IMR-90 (cell line): ENCODE results near the gene RPL18. TPM values are rescaled to one million over a fixed set of nuclear protein-coding genes. Genes with fewer than 3 reads are reported as not detected.

Experiments
- ATAC-seq: fragments of 200-7000 bp; cut with Tn5 transposase; 2 replicates; pipeline ENCODE4 v1.9.1; 2020; ENCODE audit warnings: low read depth, mild to moderate bottlenecking, moderate library complexity
- BruUV-seq: library from RNA; stranded (reverse); fragments of 400-500 nt; replicated peaks from 2 replicates; lab custom pipeline; 2021; lab: Mats Ljungman, UMichigan
- CTCF ChIA-PET: fragments of 300-600 bp; formaldehyde crosslinking; extraction: SDS; loops from one replicate; lab custom pipeline; 2021; ENCODE audit warnings: antibody characterized with exemption; lab: Yijun Ruan, JAX
- POLR2A ChIA-PET: fragments of 300-600 bp; sonication (Branson Sonifier 250); formaldehyde crosslinking; loops from one replicate; lab custom pipeline; 2022; ENCODE audit warnings: antibody characterized with exemption; ENCODE audit not compliant: unreplicated experiment; lab: Charles Lee
- DNase-seq: peaks from one replicate; pipeline ENCODE4 v3.0.0; 2013
- H2AFZ ChIP-seq: replicated peaks from 2 replicates; pipeline ENCODE3; 2013; ENCODE audit warnings: low read length, mild to moderate bottlenecking; ENCODE audit not compliant: poor library complexity
- H2AK5ac ChIP-seq: 2 replicates; pipeline ENCODE4 v1.6.1; 2013; ENCODE audit warnings: low read depth, low read length, inconsistent platforms
- H2AK9ac ChIP-seq: replicated peaks from 2 replicates; pipeline ENCODE3; 2013; ENCODE audit warnings: mild to moderate bottlenecking, low read depth, low read length, moderate library complexity; ENCODE audit not compliant: poor library complexity
- H2BK120ac ChIP-seq: 2 replicates; pipeline ENCODE4 v1.6.1; 2013; ENCODE audit warnings: low read depth, low read length, inconsistent platforms
- H2BK15ac ChIP-seq: 3 replicates; pipeline ENCODE4 v1.6.1; 2013; ENCODE audit warnings: low read depth, low read length, inconsistent platforms
- H2BK20ac ChIP-seq: 2 replicates; pipeline ENCODE4 v1.6.1; 2013; ENCODE audit warnings: low read depth, mild to moderate bottlenecking, inconsistent platforms, low read length, moderate library complexity
- H2BK5ac ChIP-seq: 2 replicates; pipeline ENCODE4 v1.6.1; 2013; ENCODE audit warnings: mild to moderate bottlenecking, low read depth, low read length, inconsistent platforms; ENCODE audit not compliant: poor library complexity, severe bottlenecking
- H3K14ac ChIP-seq: replicated peaks from 2 replicates; pipeline ENCODE4 v1.6.1; 2013; ENCODE audit warnings: low read depth, low read length, inconsistent platforms
- H3K18ac ChIP-seq: 2 replicates; pipeline ENCODE4 v1.6.1; 2013; ENCODE audit warnings: low read depth, low read length, control low read depth
- H3K23ac ChIP-seq: 2 replicates; pipeline ENCODE4 v1.6.1; 2013; ENCODE audit warnings: low read depth, low read length, inconsistent platforms
- H3K27ac ChIP-seq: 2 replicates; pipeline ENCODE4 v1.5.1; 2013; ENCODE audit warnings: mild to moderate bottlenecking, control low read depth, low read length; ENCODE audit not compliant: insufficient read depth
- H3K27me3 ChIP-seq: 2 replicates; pipeline ENCODE4 v1.6.1; 2013; ENCODE audit warnings: low read length; ENCODE audit not compliant: control insufficient read depth, insufficient read depth
- H3K36me3 ChIP-seq: 2 replicates; pipeline ENCODE4 v1.6.1; 2013; ENCODE audit warnings: low read length, mixed read lengths; ENCODE audit not compliant: control insufficient read depth, insufficient read depth
- H3K4ac ChIP-seq: 2 replicates; pipeline ENCODE4 v1.6.1; 2013; ENCODE audit warnings: low read depth, low read length, inconsistent platforms
- H3K4me1 ChIP-seq: 2 replicates; pipeline ENCODE4 v1.6.1; 2013; ENCODE audit warnings: low read length, mixed read lengths; ENCODE audit not compliant: control insufficient read depth, insufficient read depth
- H3K4me2 ChIP-seq: 2 replicates; pipeline ENCODE4 v1.6.1; 2013; ENCODE audit warnings: low read depth, mild to moderate bottlenecking, control low read depth, low read length, moderate library complexity
- H3K4me3 ChIP-seq: 2 replicates; pipeline ENCODE4 v1.5.1; 2013; ENCODE audit warnings: low read depth, mild to moderate bottlenecking, control low read depth, low read length, moderate library complexity; ENCODE audit not compliant: insufficient read depth
- H3K56ac ChIP-seq: 2 replicates; pipeline ENCODE4 v1.6.1; 2013; ENCODE audit warnings: low read length, inconsistent platforms; ENCODE audit not compliant: insufficient read depth; ENCODE audit errors: extremely low read depth
- H3K79me1 ChIP-seq, 2 experiments: 2 replicates each; pipeline ENCODE4 v1.6.1; 2013; ENCODE audit warnings: low read length in 2 of 2, inconsistent platforms in 1 of 2, low read depth in 1 of 2
- H3K9ac ChIP-seq: 2 replicates; pipeline ENCODE4 v1.6.1; 2013; ENCODE audit warnings: low read depth, low read length, control low read depth
- H3K9me1 ChIP-seq: 2 replicates; pipeline ENCODE4 v1.6.1; 2013; ENCODE audit warnings: low read length, inconsistent platforms; ENCODE audit not compliant: insufficient read depth
- H3K9me3 ChIP-seq: 2 replicates; pipeline ENCODE4 v1.6.1; 2013; ENCODE audit warnings: low read length; ENCODE audit not compliant: control insufficient read depth, insufficient read depth
- H4K20me1 ChIP-seq: 2 replicates; pipeline ENCODE4 v1.6.1; 2013; ENCODE audit warnings: low read length, inconsistent platforms; ENCODE audit not compliant: insufficient read depth
- H4K5ac ChIP-seq: 2 replicates; pipeline ENCODE4 v1.6.1; 2013; ENCODE audit warnings: mild to moderate bottlenecking, low read depth, low read length, control low read depth
- H4K8ac ChIP-seq, 2 experiments: 2 replicates each; pipeline ENCODE4 v1.6.1; 2013; ENCODE audit warnings: low read depth in 2 of 2, low read length in 2 of 2, control low read depth in 1 of 2, inconsistent platforms in 1 of 2
- H4K91ac ChIP-seq: 2 replicates; pipeline ENCODE4 v1.6.1; 2013; ENCODE audit warnings: low read depth, low read length, inconsistent platforms; ENCODE audit not compliant: insufficient read depth
- CEBPB ChIP-seq: IDR thresholded peaks from 2 replicates; pipeline ENCODE4 v1.6.1; 2012; ENCODE audit warnings: low read depth, low read length, improper control_type of control experiment
- NFE2L2 ChIP-seq: fragments of 150-350 bp; IDR thresholded peaks from 2 replicates; pipeline ENCODE4 v1.6.1; 2016; ENCODE audit warnings: low read depth, mild to moderate bottlenecking, low read length
- WGBS, 2 experiments: methylation state at CpG; one replicate each; pipeline versions ENCODE4 v1.1.5 to v1.1.7; 2013; ENCODE audit warnings: missing lambda C conversion rate in 2 of 2; ENCODE audit not compliant: insufficient read length in 1 of 2; ENCODE audit errors: extremely low coverage in 2 of 2; 5-methylcytosine and 5-hydroxymethylcytosine counted together
- dilution Hi-C: fragments of 300-500 bp; cut with HindIII; formaldehyde crosslinking; loops from one replicate; pipeline ENCODE4 v1.14.3; 2018; ENCODE audit warnings: low sequenced_read_pairs; ENCODE audit not compliant: unreplicated experiment
- in situ Hi-C: fragments of 300-500 bp; cut with MboI; formaldehyde crosslinking; loops from 3 replicates; pipeline ENCODE4 v1.14.3; 2019; ENCODE audit warnings: low sequenced_read_pairs, inconsistent platforms, mixed read lengths
- intact Hi-C: fragments of 100-400 bp; cut with micrococcal nuclease; formaldehyde crosslinking; loops from 2 replicates; pipeline ENCODE4 v1.10.0; 2022
- polyA plus RNA-seq, 3 experiments: library from polyadenylated mRNA; depleted of rRNA; stranded (reverse); fragments of >200 nt; gene quantifications; 2 replicates each; pipeline ENCODE4 v1.2.3, GENCODE V29; 2012; ENCODE audit warnings: low replicate concordance in 1 of 3
- total RNA-seq: library from RNA; depleted of rRNA; stranded (reverse); fragments of >200 nt; gene quantifications from 2 replicates; pipeline ENCODE4 v1.2.3, GENCODE V29; 2012

RPL18 gene
- total and polyA plus RNA-seq, 2 of the 4 experiments (the other 2 are of a cell fraction): 1,909 to 2,254 TPM

GRCh38 chr19:48664476-48664875, 45.5 kb upstream of the RPL18 start:
- WGBS, 2 experiments: 50% methylated on average over 2 of the region's 14 CpGs; no CpG with 5 or more reads in 1 of the 2 experiments
- H3K79me1 ChIP-seq: no peaks in the 10 kb centered on the region
- no peak overlapping the region for H3K9ac ChIP-seq
- H2BK120ac ChIP-seq: no peak overlapping the region
- no peak overlapping the region for H4K91ac ChIP-seq
- no peak overlapping the region for H3K56ac ChIP-seq
- POLR2A ChIA-PET: no interaction called here
- no peaks in the 10 kb centered on the region for H3K36me3 ChIP-seq
- H2AK9ac ChIP-seq: no peak overlapping the region
- dilution Hi-C loops: no loop called here
- H3K4ac ChIP-seq: no peak overlapping the region
- H3K9me3 ChIP-seq: no peaks in the 10 kb centered on the region
- H2BK15ac ChIP-seq: no peak overlapping the region
- H3K4me3 ChIP-seq: no peak overlapping the region
- CTCF ChIA-PET: no interaction called here
- H3K4me1 ChIP-seq: no peaks in the 10 kb centered on the region
- H3K27me3 ChIP-seq: peaks cover 2% of the 10 kb centered on the region
- DNase-seq (no peak), ATAC-seq (no peak)
- no peak overlapping the region for H3K27ac ChIP-seq
- H3K23ac ChIP-seq: no peak overlapping the region
- H3K14ac ChIP-seq: no peak overlapping the region
- no peak overlapping the region for H2AK5ac ChIP-seq
- H4K8ac ChIP-seq: no peak overlapping the region
- H4K5ac ChIP-seq: no peak overlapping the region
- H3K9me1 ChIP-seq: no peaks in the 10 kb centered on the region
- no peaks in the 10 kb centered on the region for H4K20me1 ChIP-seq
- H3K4me2 ChIP-seq: no peak overlapping the region
- H2BK20ac ChIP-seq: no peak overlapping the region
- H2BK5ac ChIP-seq: no peak overlapping the region
- intact Hi-C loops: no loop called here
- TF ChIP-seq NFE2L2: no peak
- no peak for TF ChIP-seq CEBPB
- BruUV-seq: no TSS peak
- in situ Hi-C loops: no loop called here
- H3K18ac ChIP-seq: no peak overlapping the region
- H2AFZ ChIP-seq: no peak overlapping the region
